HG03575 (cell line): ENCODE measurements around the gene COL9A3.

ENCODE experiments used
- ATAC-seq: cut with Tn5 transposase; IDR thresholded peaks from one replicate; pipeline ENCODE4 v1.9.1; 2021; ENCODE audit not compliant: unreplicated experiment, insufficient number of reproducible peaks, low FRiP score; ENCODE audit errors: extremely low read depth

COL9A3 gene

DNA sequence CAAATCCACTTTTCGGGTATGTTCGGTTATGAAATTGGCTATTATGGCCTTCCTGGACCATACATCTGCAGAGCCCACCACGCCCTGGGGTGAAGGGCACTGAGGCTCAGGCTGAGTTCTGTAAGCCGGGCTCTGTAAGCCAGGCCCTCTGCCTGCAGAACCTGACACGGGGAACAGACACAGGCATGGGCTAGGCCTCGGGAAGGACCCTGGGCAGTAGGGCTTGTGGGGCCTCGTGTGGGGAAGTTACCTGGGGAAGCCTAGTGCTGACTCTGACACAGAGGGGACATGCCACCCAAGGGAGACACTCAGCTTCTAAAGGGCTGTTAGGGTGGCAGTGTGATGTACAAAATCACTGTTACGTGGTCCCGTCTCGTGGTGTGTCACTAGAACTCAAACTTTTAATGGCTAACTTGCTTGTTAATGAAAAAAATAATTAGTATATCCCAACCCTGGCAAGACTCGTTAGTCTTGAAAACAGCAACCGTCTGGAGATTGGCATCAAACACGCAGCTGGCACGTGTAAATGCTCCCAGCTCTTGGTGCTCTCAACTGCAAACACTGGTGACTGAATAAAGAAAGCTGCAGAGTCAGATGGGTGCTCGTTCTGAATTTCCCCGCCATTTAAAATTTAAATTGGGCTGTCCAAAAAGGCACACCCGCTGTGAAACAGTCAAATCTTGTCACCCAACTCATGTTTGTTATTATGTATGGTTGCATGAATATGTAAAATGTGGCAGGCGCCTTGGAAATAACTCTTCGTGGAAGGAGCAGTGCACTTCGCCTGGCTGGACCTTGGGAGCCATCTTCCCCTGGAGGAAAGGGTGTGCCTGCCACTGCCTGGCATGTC lies 68.4 kb downstream of the COL9A3 start:
- ATAC-seq, result no peak

DNA sequence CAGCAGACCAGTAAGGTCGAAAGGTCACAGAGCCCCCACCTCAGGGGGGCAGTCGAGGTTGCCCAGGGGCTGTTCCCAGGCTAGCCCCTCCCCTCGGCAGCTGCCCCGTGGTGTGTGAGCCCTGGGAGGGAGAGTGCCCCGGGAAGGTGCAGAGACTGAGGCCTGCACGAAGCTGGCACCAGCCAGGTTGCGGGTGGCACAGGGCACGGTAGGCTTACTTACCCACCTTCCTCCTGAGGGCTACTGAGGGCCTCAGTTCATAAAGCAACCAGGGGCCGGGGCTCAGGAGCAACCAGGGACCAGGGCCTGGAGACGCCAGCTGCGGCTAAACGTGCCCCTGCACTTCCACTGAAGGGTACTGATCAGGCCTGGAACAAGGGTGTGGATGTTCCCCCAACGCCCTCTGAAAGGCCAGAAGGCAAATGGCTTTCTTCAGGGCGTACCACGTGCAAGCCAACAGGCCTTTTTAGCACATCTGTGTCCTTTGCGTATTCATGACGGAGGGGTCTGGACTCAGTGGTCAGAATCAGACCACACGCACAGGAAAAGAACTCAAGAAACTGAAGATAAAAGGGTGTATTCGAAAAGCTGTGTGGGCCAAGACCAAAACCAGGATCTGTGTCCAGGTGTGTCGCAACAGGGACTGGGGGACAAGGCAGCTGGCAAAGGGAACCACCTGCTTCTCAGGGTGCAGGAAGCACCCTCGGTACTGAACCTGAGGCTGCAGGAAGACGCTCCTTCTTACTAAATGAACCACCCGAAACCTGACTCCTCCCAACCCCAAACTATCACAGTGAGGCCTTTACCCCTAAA lies 69.3 kb downstream of the COL9A3 start:
- ATAC-seq, result no peak

DNA sequence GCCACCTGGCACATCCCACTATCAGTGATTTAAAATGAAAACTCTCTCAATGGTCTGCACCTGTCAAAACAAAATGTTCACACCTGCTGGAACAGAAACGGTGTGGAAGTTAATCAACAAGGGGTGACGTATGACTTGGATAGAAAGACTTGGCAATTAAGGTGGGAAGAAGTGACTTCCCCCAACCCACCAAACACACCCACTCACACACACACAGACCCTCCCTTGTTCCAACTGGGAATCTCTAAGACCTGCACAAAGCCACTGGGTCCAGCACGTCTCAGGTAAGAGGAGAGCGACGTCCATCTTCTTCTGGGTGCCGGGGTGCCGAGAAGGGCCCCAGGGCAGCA lies 69.8 kb downstream of the COL9A3 start:
- ATAC-seq, result no peak

DNA sequence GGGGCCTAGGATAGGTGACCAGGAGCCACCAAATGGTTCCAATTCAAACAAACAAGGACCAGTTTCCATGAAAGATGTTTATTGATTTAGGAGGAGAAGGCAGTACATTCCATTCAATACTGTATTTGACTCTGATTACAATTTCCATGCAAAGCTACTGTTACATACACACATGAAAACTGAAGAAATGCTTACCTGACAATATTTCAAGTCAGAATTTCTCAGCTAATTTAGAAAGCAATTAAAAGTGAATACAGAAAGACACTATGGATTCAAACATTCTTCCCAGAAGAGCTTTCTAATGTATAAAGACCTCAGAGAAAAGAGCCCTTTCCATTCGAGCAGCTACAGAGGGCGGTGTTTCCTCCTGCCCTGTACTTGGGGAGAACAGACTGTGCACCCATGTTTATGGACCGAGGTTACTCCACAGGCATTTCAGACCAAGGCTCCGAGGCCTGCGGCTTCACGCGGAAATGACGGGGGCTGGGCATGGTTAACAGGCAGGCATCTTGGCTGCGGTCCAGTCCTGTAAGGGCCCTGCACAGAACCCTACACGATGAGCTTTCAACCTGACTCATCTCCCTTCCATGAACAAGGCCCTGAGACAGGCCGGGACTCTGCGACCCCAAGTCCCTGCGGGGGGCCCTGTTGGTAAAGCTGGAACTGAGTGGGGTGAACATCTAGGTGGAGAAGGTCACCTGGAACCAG lies 70.5 kb downstream of the COL9A3 start:
- no peak for ATAC-seq

GRCh38 chr20:62887860-62888239 lies 71.0 kb downstream of the COL9A3 start:
- no peak for ATAC-seq

GRCh38 chr20:62888406-62888805 lies 71.6 kb downstream of the COL9A3 start:
- ATAC-seq, result no peak

DNA sequence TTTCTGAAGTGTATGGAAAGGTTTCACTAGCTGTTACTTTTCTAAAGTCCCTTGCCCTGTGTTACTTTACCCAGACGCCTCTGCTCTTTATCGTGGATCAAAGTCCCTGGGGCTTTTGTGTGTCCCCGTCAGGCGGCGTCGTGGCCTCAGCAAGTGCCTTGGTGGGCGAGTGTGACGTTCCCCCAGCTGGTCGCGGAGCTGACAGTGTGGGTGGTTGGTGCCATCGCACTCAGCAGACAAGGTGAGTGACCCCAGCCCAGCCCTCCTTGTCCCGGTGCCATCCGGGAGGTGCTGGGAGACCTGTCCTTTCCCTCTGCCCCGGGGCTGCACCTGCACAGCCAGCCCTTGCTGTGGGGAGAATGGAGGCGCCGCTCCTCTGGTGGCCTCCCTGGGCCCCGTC lies 72.1 kb downstream of the COL9A3 start:
- ATAC-seq, result no peak

DNA sequence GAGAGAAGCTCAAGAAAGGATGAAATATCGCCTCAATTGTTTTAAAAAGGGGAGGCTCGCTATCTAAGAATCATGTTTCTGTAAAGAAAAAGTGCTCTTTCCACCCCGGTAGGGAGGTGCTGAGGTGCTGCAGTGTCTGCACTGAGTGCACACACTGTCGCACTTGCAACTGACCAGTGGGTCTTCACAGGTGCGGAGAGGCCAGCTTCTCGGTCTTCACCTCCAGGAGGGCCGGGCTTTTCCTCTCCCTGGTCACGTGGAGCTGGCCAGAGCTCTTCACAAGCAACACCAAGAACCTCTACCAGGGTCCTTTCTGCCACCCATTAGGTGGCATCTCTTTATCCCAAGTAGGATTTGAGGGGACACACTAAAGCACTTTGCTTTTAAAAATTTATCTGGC lies 72.6 kb downstream of the COL9A3 start:
- no peak for ATAC-seq

GRCh38 chr20:62889871-62890270 lies 73.0 kb downstream of the COL9A3 start:
- ATAC-seq, result no peak

- no peak for ATAC-seq
These were observed 73.6 kb downstream of the COL9A3 start for GRCh38 chr20:62890444-62890843.
